Ascending aorta (tissue), 2 donors: Measurements from ENCODE around the gene INPP1. TPM values are rescaled to one million over a fixed set of nuclear protein-coding genes. Genes with fewer than 3 reads are reported as not detected.

Experiments used
- DNase-seq, 2 donors: peaks; one replicate each; pipeline ENCODE4 v3.0.0-alpha.2; 2019; ENCODE audit warnings: low spot score in 2 of 2
- H3K27ac ChIP-seq, 2 donors: fragments of 200-600 bp; sonication (generic); one replicate each; pipeline ENCODE4 v1.5.1; 2016 to 2017; ENCODE audit warnings: mild to moderate bottlenecking in 1 of 2
- H3K27me3 ChIP-seq: fragments of 200-600 bp; sonication (generic); one replicate; pipeline ENCODE4 v1.5.1; 2017
- H3K36me3 ChIP-seq, 2 donors: fragments of 200-600 bp; sonication (generic); one replicate each; pipeline ENCODE4 v1.5.1; 2016
- H3K4me1 ChIP-seq, 2 donors: fragments of 200-600 bp; sonication (generic); one replicate each; pipeline ENCODE4 v1.5.1; 2016 to 2017; ENCODE audit warnings: mild to moderate bottlenecking in 1 of 2
- H3K4me3 ChIP-seq, 2 donors: fragments of 200-600 bp; sonication (generic); one replicate each; pipeline ENCODE4 v1.5.1; 2016 to 2017; ENCODE audit warnings: mild to moderate bottlenecking in 1 of 2
- H3K9me3 ChIP-seq, 2 donors: fragments of 200-600 bp; sonication (generic); one replicate each; pipeline ENCODE4 v1.5.1; 2016
- CTCF ChIP-seq, 3 experiments: fragments of 200-600 bp in 2 of 3; fragments of 450-650 bp in 1 of 3; sonication (generic) in 2 of 3; IDR thresholded peaks; one replicate each; pipeline ENCODE4 v1.5.1; 2016 to 2019; ENCODE audit warnings: antibody characterized with exemption in 3 of 3, mild to moderate bottlenecking in 1 of 3, moderate library complexity in 1 of 3
- intact Hi-C: fragments of 100-400 bp; cut with DNase I; formaldehyde crosslinking; loops from one replicate; pipeline ENCODE4 v1.15.1; 2023
- total RNA-seq: library from RNA; depleted of rRNA; stranded (reverse); fragments of >200 nt; gene quantifications from one replicate; pipeline ENCODE4 v1.1.0, GENCODE V29; 2016

Gene INPP1
- total RNA-seq, 1 donor from 2014 or later: 13.3 TPM

DNA sequence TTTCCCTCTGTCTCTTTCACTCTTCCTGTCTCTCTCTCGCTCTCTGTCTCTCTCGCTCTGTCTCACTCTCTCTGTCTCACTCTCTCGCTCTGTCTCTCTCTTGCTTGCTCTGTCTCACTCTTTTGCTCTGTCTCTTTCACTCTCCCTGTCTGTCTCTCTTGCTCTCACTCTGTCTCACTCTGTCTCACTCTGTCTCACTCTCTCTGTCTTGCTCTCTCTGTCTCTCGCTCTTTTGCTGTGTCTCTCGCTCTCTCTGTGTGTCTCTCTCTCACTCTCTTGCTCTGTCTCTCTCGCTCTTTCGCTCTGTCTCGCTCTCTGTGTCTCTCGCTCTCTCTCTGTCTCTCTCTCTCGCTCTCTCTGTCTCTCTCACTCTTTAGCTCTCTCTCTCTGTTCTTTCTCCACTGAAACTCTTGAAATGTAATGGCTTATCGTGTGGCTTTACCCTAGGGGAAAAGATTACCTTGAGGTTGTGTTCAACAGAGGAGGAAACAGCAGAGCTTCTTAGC, 22.9 kb downstream of the INPP1 start:
- Histone ChIP-seq H3K27me3 (no peaks in the 10 kb centered on the region), H3K36me3 (peaks cover 33 to 60% of the 10 kb centered on the region in 2 donors), H3K27ac (no peak overlapping the region), H3K4me3 (no peak overlapping the region), H3K9me3 (no peaks in the 10 kb centered on the region), H3K4me1 (no peaks in the 10 kb centered on the region)
- no peak for TF ChIP-seq CTCF (IDR thresholded peaks at IDR 0.05)
- intact Hi-C loops: no loop called here
- no peak for DNase-seq

GRCh38 chr2:190367091-190367490, 23.7 kb downstream of the INPP1 start:
- intact Hi-C loops: no loop called here
- no peak for DNase-seq
- Histone ChIP-seq H3K4me3 (no peak overlapping the region), H3K4me1 (peaks cover 0 to 3% of the 10 kb centered on the region in 2 donors), H3K36me3 (peaks cover 33 to 56% of the 10 kb centered on the region in 2 donors), H3K9me3 (no peaks in the 10 kb centered on the region), H3K27ac (no peak overlapping the region), H3K27me3 (no peaks in the 10 kb centered on the region)
- no peak for TF ChIP-seq CTCF (IDR thresholded peaks at IDR 0.05)

GRCh38 chr2:190369635-190370034, 26.2 kb downstream of the INPP1 start:
- Histone ChIP-seq H3K9me3 (no peaks in the 10 kb centered on the region), H3K27ac (no peak overlapping the region), H3K4me3 (no peak overlapping the region), H3K36me3 (peaks cover 33 to 46% of the 10 kb centered on the region in 2 donors), H3K4me1 (peaks cover 0 to 5% of the 10 kb centered on the region in 2 donors), H3K27me3 (no peaks in the 10 kb centered on the region)
- TF ChIP-seq CTCF (IDR thresholded peaks at IDR 0.05): no peak
- DNase-seq: no peak
- intact Hi-C loops: loop anchor here (5.0 kb wide), 2 partner anchors 32 to 52 kb away; partner anchors contain the start of gene HIBCH

DNA sequence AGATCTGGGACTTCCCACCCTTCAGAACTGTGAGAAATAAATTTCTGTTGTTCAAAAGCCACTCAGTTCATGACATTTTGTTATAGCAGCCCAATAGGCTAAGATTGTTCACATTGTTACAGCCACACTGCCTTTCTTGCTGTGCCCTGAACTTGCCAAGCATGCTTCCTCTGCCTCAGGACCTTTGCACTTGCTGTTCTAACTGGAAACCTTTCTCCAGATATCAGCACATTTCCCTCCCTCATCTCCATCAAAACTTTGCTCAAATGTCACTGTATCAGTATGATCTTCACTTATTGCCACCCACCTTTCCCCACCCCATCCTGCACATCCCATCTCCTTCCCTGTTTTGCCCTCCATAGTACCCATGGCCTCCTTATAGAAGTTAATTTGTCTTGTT, 32.7 kb downstream of the INPP1 start:
- Histone ChIP-seq H3K4me3 (no peak overlapping the region), H3K36me3 (peaks cover 2 to 3% of the 10 kb centered on the region in 2 donors), H3K27me3 (no peaks in the 10 kb centered on the region), H3K4me1 (peaks cover 0 to 5% of the 10 kb centered on the region in 2 donors), H3K9me3 (no peaks in the 10 kb centered on the region), H3K27ac (no peak overlapping the region)
- intact Hi-C loops: no loop called here
- DNase-seq: no peak
- no peak for TF ChIP-seq CTCF (IDR thresholded peaks at IDR 0.05)

DNA sequence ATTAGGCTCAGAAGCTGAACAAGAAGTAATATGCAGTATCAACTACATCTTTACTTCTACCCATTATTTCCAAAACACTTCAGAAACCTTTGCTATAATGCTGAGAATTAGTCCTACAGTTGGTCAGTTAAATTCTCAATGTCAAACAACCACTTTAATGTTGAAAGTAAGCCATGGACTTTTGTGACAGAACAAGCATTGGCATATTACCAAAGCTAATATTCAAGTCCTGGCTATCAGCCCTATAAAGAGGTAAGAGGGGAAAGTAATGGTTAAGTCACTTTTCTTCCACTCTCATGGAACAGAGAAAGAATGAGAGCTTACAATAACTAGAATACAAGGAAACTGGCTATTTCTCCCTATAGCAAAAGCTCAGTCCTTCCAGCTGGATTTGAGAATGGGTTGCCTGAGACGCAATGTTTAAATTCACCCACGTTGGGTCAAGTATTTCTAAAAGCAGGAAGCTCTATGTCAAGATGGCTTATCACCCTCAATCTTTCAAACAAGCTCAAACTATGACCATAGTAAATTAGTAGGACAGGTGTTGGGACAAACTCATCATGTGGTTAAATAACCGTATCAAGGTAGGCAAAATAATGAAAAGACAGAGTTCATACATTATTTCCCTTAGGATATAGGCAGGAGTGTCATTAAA, 33.3 kb downstream of the INPP1 start:
- H3K4me1 ChIP-seq: peaks cover 0 to 5% of the 10 kb centered on the region in 2 donors
- no peak for TF ChIP-seq CTCF (IDR thresholded peaks at IDR 0.05)
- intact Hi-C loops: no loop called here
- DNase-seq: no peak
- H3K27me3 ChIP-seq: no peaks in the 10 kb centered on the region
- no peak overlapping the region for H3K27ac ChIP-seq
- no peaks in the 10 kb centered on the region for H3K9me3 ChIP-seq
- H3K4me3 ChIP-seq: no peak overlapping the region
- no peaks in the 10 kb centered on the region for H3K36me3 ChIP-seq
